GM19025 (cell line): ENCODE results near the gene TTLL1.

Source experiments
- ATAC-seq: cut with Tn5 transposase; IDR thresholded peaks from one replicate; pipeline ENCODE4 v1.9.1; 2021; ENCODE audit warnings: mild to moderate bottlenecking, low read depth, moderate library complexity; ENCODE audit not compliant: unreplicated experiment

TTLL1 gene

GRCh38 chr22:43088984-43089717 lies at the start of gene TTLL1:
Gene TTLL1, minus strand, starts transcription at chr22:43089391. Its CDS starts 13,805 bp downstream, at chr22:43075586.
- peak; percentile 88 for ATAC-seq

DNA sequence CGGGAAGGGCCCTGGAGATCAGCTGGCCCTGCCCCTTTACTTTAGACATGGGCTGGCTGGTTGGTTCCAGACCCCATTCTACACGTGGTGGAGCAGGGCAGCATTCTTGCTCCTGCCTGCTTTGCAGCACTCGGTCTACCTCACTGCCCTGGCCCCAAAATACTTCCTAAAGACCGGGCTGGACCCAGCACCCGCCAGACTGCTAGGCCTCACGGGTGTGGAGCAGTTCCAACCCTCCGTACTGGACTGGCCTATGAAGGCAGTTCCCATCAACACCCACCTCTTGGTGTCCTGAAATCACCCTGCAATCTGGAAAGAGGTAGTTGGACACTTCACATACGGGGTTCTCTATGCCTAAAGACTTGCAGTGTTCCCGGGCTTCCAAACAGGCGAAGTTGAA lies 47.6 kb upstream of the TTLL1 start:
- ATAC-seq = no peak

DNA sequence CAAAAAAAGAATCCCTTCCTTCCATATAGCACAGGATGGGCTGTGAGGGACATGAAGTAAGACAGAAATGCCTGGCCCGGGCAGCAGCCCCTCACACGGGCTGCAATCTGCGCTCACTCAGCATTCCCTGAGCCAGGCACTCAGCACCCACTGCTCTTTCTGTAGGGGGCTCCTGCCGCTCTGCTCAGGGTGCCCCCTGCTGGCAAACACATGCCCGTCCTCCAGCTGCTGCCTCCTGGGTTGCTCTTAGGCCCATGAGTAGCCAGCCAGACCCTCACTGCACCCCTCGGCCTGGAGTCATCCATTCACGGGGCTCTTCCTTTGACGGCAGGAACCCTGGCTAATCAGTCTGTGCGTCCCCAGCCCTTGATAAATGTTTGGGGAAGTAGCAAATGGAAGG lies 47.1 kb upstream of the TTLL1 start:
- no peak for ATAC-seq

GRCh38 chr22:43135565-43135964 lies 46.4 kb upstream of the TTLL1 start:
- ATAC-seq = no peak

GRCh38 chr22:43134553-43134952 lies 45.4 kb upstream of the TTLL1 start:
- ATAC-seq = no peak

DNA sequence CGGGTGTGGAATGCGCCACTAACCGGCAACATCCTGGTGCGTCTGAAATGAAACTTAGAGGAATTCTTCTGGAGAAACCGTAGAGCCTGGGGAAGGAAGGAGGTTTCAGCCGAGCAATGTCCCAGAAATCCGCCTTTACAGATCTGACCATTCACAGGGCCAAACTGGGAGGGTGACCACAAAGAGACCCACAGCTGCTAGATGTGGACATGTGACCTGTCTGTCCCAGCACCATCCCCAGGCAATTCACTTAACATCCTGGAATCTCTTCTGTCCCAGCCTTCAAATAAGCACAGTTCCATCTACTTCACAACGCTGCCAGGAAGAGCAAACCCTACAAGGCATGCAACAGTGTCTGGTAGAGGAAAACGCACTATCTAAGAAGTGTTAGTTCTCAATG lies 44.2 kb upstream of the TTLL1 start:
- no peak for ATAC-seq

GRCh38 chr22:43131773-43132501 lies 42.7 kb upstream of the TTLL1 start:
- no peak for ATAC-seq

DNA sequence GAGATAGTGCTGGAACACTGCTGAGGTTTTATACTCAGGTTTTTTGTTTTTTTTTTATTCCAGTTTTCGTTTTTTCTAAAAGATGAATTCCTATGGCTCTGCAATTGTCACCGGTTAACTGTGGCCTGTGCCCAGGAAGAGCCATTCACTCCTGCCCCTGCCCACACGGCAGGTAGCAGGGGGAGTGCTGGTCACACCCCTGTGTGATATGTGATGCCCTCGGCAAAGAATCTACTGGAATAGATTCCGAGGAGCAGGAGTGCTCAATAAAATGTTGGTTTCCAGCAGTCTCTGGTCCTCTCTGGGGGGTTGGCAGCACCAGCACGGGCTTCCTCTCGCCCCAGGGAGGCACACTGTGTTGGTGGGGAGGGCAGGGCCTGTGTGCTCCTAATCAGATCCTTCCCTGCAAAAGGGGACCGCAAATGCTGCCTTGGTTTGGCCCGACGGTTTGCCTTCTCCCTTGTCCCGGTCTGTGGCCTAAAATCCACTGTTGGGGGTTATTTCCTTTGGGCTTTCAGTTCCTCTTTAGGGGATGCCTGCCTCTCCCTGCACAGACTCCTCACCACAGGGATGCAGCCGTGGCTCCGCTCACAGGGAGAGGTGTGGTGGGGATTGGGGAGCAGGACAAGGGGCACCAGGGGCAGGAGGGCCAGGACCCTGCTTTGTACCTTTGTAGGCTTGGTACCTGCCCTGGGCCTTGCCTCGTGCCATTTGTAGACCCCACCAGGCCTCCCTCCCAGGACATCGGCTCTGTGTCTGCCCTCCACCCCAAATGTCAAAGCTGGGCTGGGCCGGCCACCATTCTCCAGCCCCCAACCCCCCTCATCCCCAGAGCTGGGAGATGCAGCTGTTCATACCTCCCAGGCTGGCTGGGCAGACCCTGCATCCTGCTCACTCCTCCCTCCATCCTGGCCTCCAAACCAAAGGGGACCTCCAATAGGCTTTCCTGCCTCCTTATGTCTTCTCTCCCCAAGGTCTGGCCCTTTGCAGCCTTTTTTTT lies 40.5 kb upstream of the TTLL1 start:
- ATAC-seq = no peak

DNA sequence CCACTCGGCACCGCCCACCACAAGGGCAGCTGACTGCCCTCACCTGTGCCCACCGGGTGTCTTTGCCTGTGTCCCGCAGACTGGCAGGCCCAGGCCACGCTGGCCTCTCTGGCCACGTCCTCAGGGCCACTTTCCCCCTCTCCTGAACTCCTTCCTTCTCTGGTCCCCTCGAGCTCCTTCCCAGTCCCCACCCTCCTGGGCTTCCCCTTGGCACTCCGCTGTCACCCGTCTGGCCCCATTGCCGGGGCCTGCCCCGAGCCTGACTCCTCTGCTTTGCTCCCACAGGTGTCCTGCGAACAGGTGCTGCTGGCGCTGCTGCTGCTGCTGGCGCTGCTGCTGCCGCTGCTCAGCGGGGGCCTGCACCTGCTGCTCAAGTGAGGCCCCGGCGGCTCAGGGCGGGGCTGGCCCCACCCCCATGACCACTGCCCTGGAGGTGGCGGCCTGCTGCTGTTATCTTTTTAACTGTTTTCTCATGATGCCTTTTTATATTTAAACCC lies 39.8 kb upstream of the TTLL1 start:
- no peak for ATAC-seq

GRCh38 chr22:43128116-43128515 lies 38.9 kb upstream of the TTLL1 start:
- no peak for ATAC-seq

GRCh38 chr22:43127166-43127908 lies 38.1 kb upstream of the TTLL1 start:
- no peak for ATAC-seq

- ATAC-seq = no peak
Observed at GRCh38 chr22:43126501-43127165, 37.4 kb upstream of the TTLL1 start.

DNA sequence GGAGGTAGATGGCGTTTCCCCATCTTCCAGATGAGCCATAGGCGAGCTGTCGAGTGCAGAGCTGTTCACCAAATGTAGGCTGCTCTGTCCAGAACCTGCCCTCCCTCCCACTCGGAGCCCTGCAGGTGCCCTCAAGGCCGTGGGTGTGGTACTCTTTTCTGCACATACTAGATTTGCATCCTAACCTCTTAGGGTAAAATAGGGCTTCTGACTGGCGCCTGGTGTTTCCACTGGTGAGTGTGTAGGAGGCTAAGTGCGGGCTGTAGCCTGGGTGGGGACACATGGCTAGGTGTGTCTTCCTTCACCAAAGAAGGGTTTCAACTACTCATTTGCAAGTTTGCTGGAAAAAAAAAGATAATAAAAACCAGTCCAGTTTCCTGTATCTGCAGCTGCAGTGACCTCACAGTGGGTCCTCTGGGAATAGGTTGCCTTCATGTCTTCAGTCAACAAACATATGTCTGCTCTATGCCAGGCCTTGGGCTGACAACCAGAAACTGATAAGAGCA lies 29.8 kb upstream of the TTLL1 start:
- no peak for ATAC-seq

DNA sequence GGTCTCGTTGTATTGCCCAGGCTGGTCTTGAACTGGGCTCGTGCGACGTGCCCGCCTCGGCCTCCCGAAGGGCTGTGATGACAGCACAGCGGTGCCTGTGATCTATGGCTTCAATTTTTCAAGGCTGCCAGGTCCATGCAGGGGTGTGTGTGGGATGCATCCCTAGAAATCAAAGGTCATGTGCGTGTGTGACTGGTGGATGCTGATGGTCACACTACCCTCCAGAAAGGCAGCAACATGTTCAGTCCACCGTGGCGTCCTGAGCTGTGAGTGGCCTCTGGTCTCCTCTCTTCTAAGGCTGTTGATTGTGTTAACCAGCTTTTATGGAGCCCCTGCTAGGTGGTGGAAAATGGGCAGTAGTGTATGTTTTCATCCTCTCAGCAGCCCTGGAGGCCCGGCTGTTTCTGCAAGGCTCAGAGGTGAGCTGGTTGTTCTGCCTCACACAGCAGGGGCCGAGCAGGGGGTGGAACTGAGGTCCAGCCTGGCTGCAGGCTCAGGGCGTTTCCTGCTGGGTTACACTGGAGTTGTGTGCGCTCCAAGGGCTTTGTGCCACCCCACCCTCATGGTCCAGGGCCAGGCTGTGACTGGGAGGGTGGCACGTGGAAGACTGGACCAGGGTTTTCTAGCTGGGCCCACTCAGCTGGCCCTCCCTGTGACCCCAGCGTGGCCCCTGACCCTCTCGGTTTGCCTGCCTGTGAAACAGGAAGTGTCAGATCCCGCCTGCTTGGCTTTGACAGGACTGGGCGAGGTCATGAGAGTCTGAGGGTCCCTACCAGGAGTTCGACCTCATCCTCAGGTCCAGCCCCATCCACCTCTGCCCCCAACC lies 29.0 kb upstream of the TTLL1 start:
- ATAC-seq = no peak

GRCh38 chr22:43116932-43117331 lies 27.7 kb upstream of the TTLL1 start:
- ATAC-seq = no peak

DNA sequence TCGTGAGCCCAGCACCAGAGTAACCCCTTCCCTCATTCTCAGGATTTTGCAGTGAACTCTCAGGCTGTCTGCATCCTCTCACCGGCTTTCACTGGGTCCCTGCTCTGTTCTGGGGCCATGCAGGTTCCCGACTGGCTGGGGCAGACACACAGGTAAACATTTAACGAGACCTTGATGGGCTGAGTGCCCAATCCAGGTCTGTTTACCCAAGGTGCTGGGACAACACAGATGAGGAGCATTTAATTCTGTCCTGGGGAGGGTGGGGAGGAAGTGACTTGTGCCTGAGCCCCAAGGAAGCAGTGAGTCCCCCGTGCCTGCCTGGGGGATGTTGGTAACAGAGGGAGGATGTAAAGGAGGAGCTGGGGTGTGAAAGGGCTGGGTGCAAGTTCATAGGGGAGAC lies 25.8 kb upstream of the TTLL1 start:
- ATAC-seq = no peak

DNA sequence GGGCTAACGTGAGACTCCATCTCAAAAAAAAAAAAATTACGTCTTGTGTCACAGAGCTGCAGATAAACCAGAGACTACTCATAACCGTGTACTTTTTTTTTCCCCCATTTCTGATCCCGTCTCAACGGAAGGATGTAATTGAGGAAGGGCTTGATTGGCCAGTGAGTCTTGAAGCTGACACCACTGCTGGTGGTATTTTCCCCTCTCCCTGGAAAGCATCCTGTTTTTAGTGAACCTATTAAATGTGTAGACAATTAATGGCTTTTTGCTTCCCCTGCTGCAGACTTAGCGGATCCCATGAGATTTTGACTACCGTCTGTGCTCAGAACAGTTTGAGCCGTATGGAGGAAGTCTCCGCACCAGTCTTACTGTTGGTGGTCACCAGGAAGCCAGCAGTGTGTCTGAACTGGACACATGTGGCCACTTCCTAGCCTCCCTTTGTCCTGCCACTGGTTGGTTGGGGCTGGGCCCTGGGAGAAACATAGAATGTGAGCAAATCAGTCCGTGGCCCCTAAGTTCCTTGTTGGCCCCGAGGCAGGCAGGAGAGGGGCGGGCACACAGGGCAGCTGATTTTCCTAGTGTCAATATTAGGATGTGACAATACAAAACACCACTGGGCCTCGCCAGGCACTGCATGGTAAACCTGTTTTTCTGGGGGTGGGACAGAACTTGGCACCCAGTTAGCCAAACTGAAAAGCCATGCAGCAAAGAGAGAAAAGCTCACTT lies 24.5 kb upstream of the TTLL1 start:
- ATAC-seq = no peak
